Mesendoderm (in vitro differentiated cells): ENCODE data around the gene SNX24.

Experiments used
- DNase-seq: peaks from one replicate; pipeline ENCODE4 v3.0.0; 2013
- H2AK5ac ChIP-seq: 2 replicates; pipeline ENCODE4 v1.6.1; 2013; ENCODE audit warnings: low read length, inconsistent platforms
- H2BK120ac ChIP-seq: 2 replicates; pipeline ENCODE4 v1.6.1; 2013; ENCODE audit warnings: low read depth, mild to moderate bottlenecking, low read length, moderate library complexity, mixed read lengths
- H2BK15ac ChIP-seq: replicated peaks from 2 replicates; pipeline ENCODE4 v1.6.1; 2013; ENCODE audit warnings: low read depth, mild to moderate bottlenecking, moderate library complexity
- H2BK5ac ChIP-seq: 2 replicates; pipeline ENCODE4 v1.6.1; 2013; ENCODE audit warnings: low read length, inconsistent platforms
- H3K18ac ChIP-seq: 2 replicates; pipeline ENCODE4 v1.6.1; 2013; ENCODE audit warnings: mild to moderate bottlenecking, low read length, mixed read lengths
- H3K23ac ChIP-seq: one replicate; pipeline ENCODE4 v1.6.1; 2013; ENCODE audit warnings: low read length
- H3K27ac ChIP-seq: 2 replicates; pipeline ENCODE4 v1.5.1; 2013; ENCODE audit warnings: low read depth, mild to moderate bottlenecking, inconsistent platforms, low read length, moderate library complexity
- H3K27me3 ChIP-seq: 2 replicates; pipeline ENCODE4 v1.6.1; 2013; ENCODE audit warnings: low read length, control low read depth, mild to moderate bottlenecking, inconsistent platforms; ENCODE audit not compliant: insufficient read depth, poor library complexity
- H3K36me3 ChIP-seq: 2 replicates; pipeline ENCODE4 v1.6.1; 2013; ENCODE audit warnings: low read length, inconsistent platforms; ENCODE audit not compliant: control insufficient read depth, insufficient read depth
- H3K4ac ChIP-seq: one replicate; pipeline ENCODE4 v1.6.1; 2013; ENCODE audit warnings: low read depth, mild to moderate bottlenecking, low read length, moderate library complexity
- H3K4me1 ChIP-seq: 2 replicates; pipeline ENCODE4 v1.6.1; 2013; ENCODE audit warnings: low read depth, low read length, inconsistent platforms; ENCODE audit not compliant: control insufficient read depth
- H3K4me2 ChIP-seq: 2 replicates; pipeline ENCODE4 v1.6.1; 2013; ENCODE audit warnings: low read length
- H3K4me3 ChIP-seq: 2 replicates; pipeline ENCODE4 v1.5.1; 2013; ENCODE audit warnings: mild to moderate bottlenecking, low read length
- H3K56ac ChIP-seq: one replicate; pipeline ENCODE4 v1.6.1; 2013; ENCODE audit warnings: low read length
- H3K79me1 ChIP-seq: 2 replicates; pipeline ENCODE4 v1.6.1; 2013; ENCODE audit warnings: low read length, inconsistent platforms
- H3K79me2 ChIP-seq: 2 replicates; pipeline ENCODE4 v1.6.1; 2013; ENCODE audit warnings: mild to moderate bottlenecking, low read length; ENCODE audit not compliant: control insufficient read depth, insufficient read depth
- H3K9ac ChIP-seq: 2 replicates; pipeline ENCODE4 v1.6.1; 2013; ENCODE audit warnings: low read length, inconsistent platforms
- H4K5ac ChIP-seq: one replicate; pipeline ENCODE4 v1.6.1; 2013; ENCODE audit warnings: low read length
- H4K8ac ChIP-seq: one replicate; pipeline ENCODE4 v1.6.1; 2013; ENCODE audit warnings: low read depth, mild to moderate bottlenecking, control low read depth, low read length, moderate library complexity
- WGBS: extraction: QIAGEN DNeasy Blood & Tissue Kit; methylation state at CpG from one replicate; pipeline ENCODE4 v1.1.7; 2013; ENCODE audit warnings: low lambda C conversion rate, missing lambda C conversion rate; ENCODE audit not compliant: insufficient coverage; ENCODE audit errors: extremely low coverage; 5-methylcytosine and 5-hydroxymethylcytosine counted together

Gene SNX24

GRCh38 chr5:122985954-122986721, 140.7 kb downstream of the SNX24 start:
- Histone ChIP-seq H2BK5ac (no peak overlapping the region), H4K5ac (no peak overlapping the region), H3K23ac (no peak overlapping the region), H3K36me3 (no peaks in the 10 kb centered on the region), H2AK5ac (no peak overlapping the region), H3K27me3 (no peaks in the 10 kb centered on the region), H3K4ac (no peak overlapping the region), H3K18ac (no peak overlapping the region), H3K4me3 (no peak overlapping the region), H4K8ac (no peak overlapping the region), H3K9ac (no peak overlapping the region), H3K79me2 (no peaks in the 10 kb centered on the region), H2BK120ac (no peak overlapping the region), H3K27ac (no peak overlapping the region), H2BK15ac (no peak overlapping the region), H3K4me2 (no peak overlapping the region), H3K4me1 (no peaks in the 10 kb centered on the region), H3K79me1 (no peaks in the 10 kb centered on the region), H3K56ac (no peak overlapping the region)
- no peak for DNase-seq
- WGBS: no CpG with 5 or more reads among the region's 2 CpGs

GRCh38 chr5:122996091-122996490, 150.7 kb downstream of the SNX24 start:
- Histone ChIP-seq H3K4me3 (no peak overlapping the region), H3K4me1 (no peaks in the 10 kb centered on the region), H3K27me3 (no peaks in the 10 kb centered on the region), H2BK5ac (no peak overlapping the region), H3K9ac (no peak overlapping the region), H3K4ac (no peak overlapping the region), H2BK15ac (no peak overlapping the region), H3K36me3 (no peaks in the 10 kb centered on the region), H3K56ac (no peak overlapping the region), H4K8ac (no peak overlapping the region), H4K5ac (no peak overlapping the region), H3K4me2 (no peak overlapping the region), H3K18ac (no peak overlapping the region), H3K79me2 (no peaks in the 10 kb centered on the region), H3K79me1 (no peaks in the 10 kb centered on the region), H2BK120ac (no peak overlapping the region), H3K23ac (no peak overlapping the region), H3K27ac (no peak overlapping the region), H2AK5ac (no peak overlapping the region)
- no peak for DNase-seq
- WGBS: no CpG with 5 or more reads among the region's 3 CpGs

- Histone ChIP-seq H2BK15ac (no peak overlapping the region), H2BK120ac (no peak overlapping the region), H3K4me2 (no peak overlapping the region), H3K79me1 (no peaks in the 10 kb centered on the region), H3K4me1 (no peaks in the 10 kb centered on the region), H3K27me3 (no peaks in the 10 kb centered on the region), H3K27ac (no peak overlapping the region), H3K79me2 (no peaks in the 10 kb centered on the region), H3K18ac (no peak overlapping the region), H3K23ac (no peak overlapping the region), H4K5ac (no peak overlapping the region), H3K4me3 (no peak overlapping the region), H2BK5ac (no peak overlapping the region), H4K8ac (no peak overlapping the region), H3K36me3 (no peaks in the 10 kb centered on the region), H3K4ac (no peak overlapping the region), H3K56ac (no peak overlapping the region), H2AK5ac (no peak overlapping the region), H3K9ac (no peak overlapping the region)
- DNase-seq: no peak
- no CpG with 5 or more reads among the region's 7 CpGs for WGBS
Observed at GRCh38 chr5:122997294-122997693, 151.9 kb downstream of the SNX24 start.

GRCh38 chr5:122999947-123000563, 154.6 kb downstream of the SNX24 start:
- H3K4ac ChIP-seq: no peak overlapping the region
- DNase-seq: peak; percentile 77
- H3K23ac ChIP-seq: no peak overlapping the region
- H3K9ac ChIP-seq: no peak overlapping the region
- no peak overlapping the region for H4K5ac ChIP-seq
- H2BK5ac ChIP-seq: no peak overlapping the region
- no peaks in the 10 kb centered on the region for H3K27me3 ChIP-seq
- no peak overlapping the region for H3K18ac ChIP-seq
- no peak overlapping the region for H3K4me2 ChIP-seq
- no peak overlapping the region for H3K4me3 ChIP-seq
- no peaks in the 10 kb centered on the region for H3K79me2 ChIP-seq
- no CpG with 5 or more reads among the region's 10 CpGs for WGBS
- no peak overlapping the region for H3K56ac ChIP-seq
- H3K36me3 ChIP-seq: no peaks in the 10 kb centered on the region
- no peak overlapping the region for H2BK15ac ChIP-seq
- no peaks in the 10 kb centered on the region for H3K4me1 ChIP-seq
- no peak overlapping the region for H4K8ac ChIP-seq
- H3K79me1 ChIP-seq: no peaks in the 10 kb centered on the region
- no peak overlapping the region for H3K27ac ChIP-seq
- no peak overlapping the region for H2BK120ac ChIP-seq
- no peak overlapping the region for H2AK5ac ChIP-seq

DNA sequence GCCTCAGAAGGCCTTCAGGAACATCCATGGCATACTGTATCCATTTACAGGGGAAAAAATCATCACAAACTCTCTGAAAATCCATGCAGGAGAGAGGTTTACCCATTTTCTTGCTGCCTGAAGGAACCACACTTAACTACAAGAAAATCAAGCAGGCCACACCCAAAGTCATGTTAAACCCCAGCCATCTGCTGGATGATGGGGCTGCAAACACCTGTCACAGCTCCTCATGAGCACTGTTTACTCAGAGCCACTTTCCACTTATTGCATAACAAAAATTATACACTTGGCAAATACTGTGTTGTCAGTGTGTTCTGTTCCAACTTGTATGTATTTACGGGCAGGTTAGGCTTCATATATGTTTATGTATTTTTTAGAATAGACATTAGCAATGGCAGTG, 155.3 kb downstream of the SNX24 start:
- Histone ChIP-seq H2AK5ac (no peak overlapping the region), H4K5ac (no peak overlapping the region), H2BK5ac (no peak overlapping the region), H3K4ac (no peak overlapping the region), H4K8ac (no peak overlapping the region), H3K23ac (no peak overlapping the region), H3K56ac (no peak overlapping the region), H2BK120ac (no peak overlapping the region), H3K27me3 (no peaks in the 10 kb centered on the region), H2BK15ac (no peak overlapping the region), H3K18ac (no peak overlapping the region), H3K4me3 (no peak overlapping the region), H3K27ac (no peak overlapping the region), H3K4me2 (no peak overlapping the region), H3K9ac (no peak overlapping the region), H3K36me3 (no peaks in the 10 kb centered on the region), H3K79me1 (no peaks in the 10 kb centered on the region), H3K4me1 (no peaks in the 10 kb centered on the region), H3K79me2 (no peaks in the 10 kb centered on the region)
- no peak for DNase-seq
- no CpG with 5 or more reads among the region's 1 CpG for whole genome bisulfite sequencing
